NB4 (cell line): ENCODE measurements around the gene BRSK2.

ENCODE experiments used
- CTCF ChIP-seq: IDR thresholded peaks from one replicate; pipeline ENCODE4 v1.5.1; 2012; ENCODE audit warnings: low read depth, low read length
- MAX ChIP-seq: IDR thresholded peaks from 2 replicates; pipeline ENCODE4 v1.6.1; 2011; ENCODE audit warnings: low read depth, low read length
- MYC ChIP-seq: IDR thresholded peaks from 2 replicates; pipeline ENCODE4 v1.6.1; 2011; ENCODE audit warnings: low read depth, low read length
- POLR2A ChIP-seq: IDR thresholded peaks from 2 replicates; pipeline ENCODE4 v1.6.1; 2011; ENCODE audit warnings: mild to moderate bottlenecking; ENCODE audit not compliant: insufficient read length; ENCODE audit errors: extremely low read depth

DNA sequence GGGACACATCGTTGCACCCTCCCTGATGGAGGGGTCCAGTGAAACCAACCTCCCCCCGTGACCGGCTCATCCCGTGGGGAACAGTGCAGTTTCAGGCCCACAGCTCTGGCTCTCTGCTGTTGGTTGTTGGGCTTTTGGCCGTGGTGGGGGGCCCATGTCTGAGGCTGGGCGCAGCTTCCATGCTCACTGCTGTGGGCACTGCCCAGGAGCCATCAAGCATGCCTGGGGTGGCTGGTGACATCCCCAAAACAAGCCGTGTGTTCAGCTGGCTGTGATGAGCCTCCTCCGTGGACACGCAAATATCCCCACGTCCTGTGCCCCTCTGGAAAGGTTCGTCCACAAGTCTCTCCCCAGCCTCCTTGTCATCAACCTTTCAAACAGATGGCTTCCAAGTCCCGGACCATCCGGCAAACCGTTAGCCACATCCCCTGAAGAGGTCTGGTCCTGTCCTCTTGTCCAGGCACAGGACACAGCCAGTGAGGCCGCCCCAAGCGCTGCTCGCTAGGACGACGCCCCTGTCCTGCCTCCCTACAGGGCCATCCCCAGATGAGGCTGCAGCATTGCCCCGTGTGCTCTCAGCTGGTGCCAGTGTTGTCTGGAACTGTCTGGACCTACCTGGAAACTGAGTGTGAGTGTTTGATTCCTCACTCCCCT, 29.4 kb upstream of the BRSK2 start:
- TF ChIP-seq CTCF (no peak), POLR2A (no peak), MYC (no peak), MAX (no peak)
